A673 (cell line): Measurements from ENCODE around the gene MMP28.

Experiments used
- CTCF ChIP-seq: fragments of 300-800, 200-600 bp; sonication (generic); conservative IDR thresholded peaks from 2 replicates; pipeline ENCODE4 v1.5.1; 2017; ENCODE audit warnings: low read depth, mild to moderate bottlenecking, antibody characterized with exemption, low read length, moderate library complexity, mixed read lengths
- EZH2 ChIP-seq: fragments of 200-600 bp; sonication (generic); IDR thresholded peaks from 2 replicates; pipeline ENCODE4 v1.6.1; 2017; ENCODE audit warnings: borderline replicate concordance, low read depth, mild to moderate bottlenecking, mixed read lengths, antibody characterized with exemption, low read length; ENCODE audit not compliant: poor library complexity, severe bottlenecking

- TF ChIP-seq CTCF (no peak), EZH2 (no peak)
These were observed 66.0 kb downstream of the MMP28 start for GRCh38 chr17:35729405-35729833.
